GM21423 (cell line): ENCODE measurements around the gene CRIP2.

Source experiments
- ATAC-seq: cut with Tn5 transposase; IDR thresholded peaks from one replicate; pipeline ENCODE4 v1.9.1; 2021; ENCODE audit warnings: mild to moderate bottlenecking, moderate library complexity; ENCODE audit not compliant: unreplicated experiment

The CRIP2 gene

GRCh38 chr14:105497671-105498429, 23.2 kb downstream of the CRIP2 start:
- no peak for ATAC-seq

GRCh38 chr14:105498430-105499255, 24.0 kb downstream of the CRIP2 start:
- no peak for ATAC-seq

GRCh38 chr14:105499256-105500035, 24.8 kb downstream of the CRIP2 start:
- no peak for ATAC-seq

- no peak for ATAC-seq
These were observed 25.6 kb downstream of the CRIP2 start for GRCh38 chr14:105500036-105500725.

- no peak for ATAC-seq
These were observed 26.1 kb downstream of the CRIP2 start for GRCh38 chr14:105500726-105501101.

GRCh38 chr14:105501504-105502291, 27.1 kb downstream of the CRIP2 start:
- no peak for ATAC-seq

GRCh38 chr14:105502446-105503295, 28.1 kb downstream of the CRIP2 start:
- no peak for ATAC-seq

- ATAC-seq = no peak
These were observed 28.6 kb downstream of the CRIP2 start for GRCh38 chr14:105503296-105503640.

- no peak for ATAC-seq
These were observed 29.5 kb downstream of the CRIP2 start for GRCh38 chr14:105503935-105504692.

- ATAC-seq = no peak
These were observed 30.5 kb downstream of the CRIP2 start for GRCh38 chr14:105505101-105505500.

GRCh38 chr14:105507247-105507646, 32.6 kb downstream of the CRIP2 start:
- ATAC-seq = no peak

- no peak for ATAC-seq
These were observed 33.4 kb downstream of the CRIP2 start for GRCh38 chr14:105508069-105508468.

GRCh38 chr14:105508601-105509000, 34.0 kb downstream of the CRIP2 start:
- no peak for ATAC-seq

GRCh38 chr14:105517096-105517495, 42.5 kb downstream of the CRIP2 start:
- no peak for ATAC-seq

- ATAC-seq = no peak
These were observed 45.5 kb downstream of the CRIP2 start for GRCh38 chr14:105519946-105520698.

GRCh38 chr14:105525326-105525725, 50.7 kb downstream of the CRIP2 start:
- no peak for ATAC-seq

- no peak for ATAC-seq
These were observed 51.5 kb downstream of the CRIP2 start, which contains the start of gene TMEM121 for GRCh38 chr14:105525861-105526775. Gene TMEM121 (plus strand): TSS chr14:105526583. CDS start chr14:105528835, 2,252 bp downstream.
